Bronchial epithelial cell (primary cell): ENCODE measurements around the gene FANK1. TPM values are rescaled to one million over a fixed set of nuclear protein-coding genes. Genes with fewer than 3 reads are reported as not detected.

Experiments used
- DNase-seq: peaks from one replicate; pipeline ENCODE4 v3.0.0-alpha.2; 2010; ENCODE audit warnings: low read depth
- FAIRE-seq: peaks from 2 replicates; lab custom pipeline; 2011; peaks lifted over from hg19 to GRCh38; lab: Jason Lieb, UNC
- H3K27me3 ChIP-seq: 2 replicates; pipeline ENCODE4 v1.5.1; 2011; ENCODE audit warnings: low read length; ENCODE audit not compliant: control insufficient read depth, insufficient read depth
- H3K36me3 ChIP-seq: 2 replicates; pipeline ENCODE4 v1.5.1; 2011; ENCODE audit warnings: low read length; ENCODE audit not compliant: control insufficient read depth, insufficient read depth
- H3K4me3 ChIP-seq: 2 replicates; pipeline ENCODE4 v1.5.1; 2011; ENCODE audit warnings: mild to moderate bottlenecking, low read depth, low read length, control low read depth
- total RNA-seq: library from RNA; depleted of rRNA; stranded (reverse); fragments of >200 nt; gene quantifications from 2 replicates; pipeline ENCODE4 v1.2.1, GENCODE V29; 2014
- TF ChIP-seq, protein P1 (sequence below): IDR thresholded peaks from 2 replicates; pipeline ENCODE4 v1.5.1; 2011; ENCODE audit warnings: mild to moderate bottlenecking, moderate library complexity, low read length, control low read depth, inconsistent platforms; ENCODE audit not compliant: insufficient read depth, severe bottlenecking

FANK1 gene
- total RNA-seq, 1 donor from 2014 or later, result 2.1 TPM

- FAIRE-seq (no peak), DNase-seq (no peak)
- no peaks in the 10 kb centered on the region for H3K36me3 ChIP-seq
- H3K27me3 ChIP-seq, result no peaks in the 10 kb centered on the region
- H3K4me3 ChIP-seq, result no peak overlapping the region
- TF ChIP-seq, protein P1, sequence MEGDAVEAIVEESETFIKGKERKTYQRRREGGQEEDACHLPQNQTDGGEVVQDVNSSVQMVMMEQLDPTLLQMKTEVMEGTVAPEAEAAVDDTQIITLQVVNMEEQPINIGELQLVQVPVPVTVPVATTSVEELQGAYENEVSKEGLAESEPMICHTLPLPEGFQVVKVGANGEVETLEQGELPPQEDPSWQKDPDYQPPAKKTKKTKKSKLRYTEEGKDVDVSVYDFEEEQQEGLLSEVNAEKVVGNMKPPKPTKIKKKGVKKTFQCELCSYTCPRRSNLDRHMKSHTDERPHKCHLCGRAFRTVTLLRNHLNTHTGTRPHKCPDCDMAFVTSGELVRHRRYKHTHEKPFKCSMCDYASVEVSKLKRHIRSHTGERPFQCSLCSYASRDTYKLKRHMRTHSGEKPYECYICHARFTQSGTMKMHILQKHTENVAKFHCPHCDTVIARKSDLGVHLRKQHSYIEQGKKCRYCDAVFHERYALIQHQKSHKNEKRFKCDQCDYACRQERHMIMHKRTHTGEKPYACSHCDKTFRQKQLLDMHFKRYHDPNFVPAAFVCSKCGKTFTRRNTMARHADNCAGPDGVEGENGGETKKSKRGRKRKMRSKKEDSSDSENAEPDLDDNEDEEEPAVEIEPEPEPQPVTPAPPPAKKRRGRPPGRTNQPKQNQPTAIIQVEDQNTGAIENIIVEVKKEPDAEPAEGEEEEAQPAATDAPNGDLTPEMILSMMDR, result no peak
These were observed 121.7 kb downstream of the FANK1 start for GRCh38 chr10:126017961-126018560.

DNA sequence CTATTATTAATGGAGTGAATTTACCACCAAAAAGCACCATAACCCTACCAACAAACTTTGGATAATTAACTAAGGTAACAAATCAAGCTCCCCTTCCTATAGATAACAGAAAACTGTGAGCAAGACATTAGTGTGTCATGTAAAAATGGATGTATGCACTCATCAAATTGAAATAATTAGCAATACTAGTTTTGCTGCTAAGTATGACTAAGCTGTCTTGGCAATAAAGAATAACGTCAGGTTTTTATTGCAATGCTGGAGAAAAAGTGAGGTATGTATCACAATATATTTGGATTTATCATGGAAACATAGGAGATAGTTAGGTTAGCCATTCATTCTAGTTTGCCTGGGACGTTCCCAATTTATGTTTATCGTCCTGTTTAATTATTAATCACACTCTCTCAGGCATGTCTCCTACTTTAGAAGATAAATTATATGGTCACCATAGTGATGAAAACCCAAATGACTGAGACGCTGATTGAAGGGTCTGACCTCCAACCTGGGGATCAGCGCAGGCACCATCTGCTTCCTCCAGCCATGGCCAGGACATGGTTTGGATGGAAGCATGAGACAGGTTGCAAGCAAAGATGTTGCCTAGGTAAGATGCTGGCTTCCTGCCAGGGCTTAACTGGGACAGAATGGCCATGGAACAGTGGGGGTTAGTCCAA lies 125.6 kb downstream of the FANK1 start:
- DNase-seq (peak; percentile 26), FAIRE-seq (no peak)
- H3K27me3 ChIP-seq, result no peaks in the 10 kb centered on the region

DNA sequence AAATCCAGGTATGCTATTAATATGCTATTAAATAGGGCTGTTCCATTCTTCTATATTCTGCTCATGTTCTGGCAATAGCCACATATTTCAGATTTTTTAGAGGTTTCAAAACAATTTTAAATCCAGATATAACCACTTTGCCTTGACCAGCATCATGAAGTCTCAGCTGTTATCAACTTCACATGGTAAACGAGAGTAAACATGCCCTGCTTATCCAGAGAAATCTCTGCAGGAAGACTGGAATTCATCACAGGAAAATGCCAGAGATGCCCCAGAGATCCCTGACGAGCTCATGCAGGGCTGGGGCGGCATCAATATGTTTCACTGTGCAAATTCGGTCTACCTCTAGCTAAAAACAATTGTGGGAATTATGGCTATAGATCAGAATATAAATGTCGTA lies 126.5 kb downstream of the FANK1 start:
- DNase-seq (no peak), FAIRE-seq (no peak)
- no peak overlapping the region for H3K4me3 ChIP-seq
- H3K27me3 ChIP-seq, result no peaks in the 10 kb centered on the region
- H3K36me3 ChIP-seq, result no peaks in the 10 kb centered on the region
- TF ChIP-seq, protein P1, result no peak

More for the DNA sequence above, 125.6 kb downstream of the FANK1 start:
- Histone ChIP-seq H3K36me3 (no peaks in the 10 kb centered on the region), H3K4me3 (no peak overlapping the region)
- TF ChIP-seq, protein P1, result no peak

DNA sequence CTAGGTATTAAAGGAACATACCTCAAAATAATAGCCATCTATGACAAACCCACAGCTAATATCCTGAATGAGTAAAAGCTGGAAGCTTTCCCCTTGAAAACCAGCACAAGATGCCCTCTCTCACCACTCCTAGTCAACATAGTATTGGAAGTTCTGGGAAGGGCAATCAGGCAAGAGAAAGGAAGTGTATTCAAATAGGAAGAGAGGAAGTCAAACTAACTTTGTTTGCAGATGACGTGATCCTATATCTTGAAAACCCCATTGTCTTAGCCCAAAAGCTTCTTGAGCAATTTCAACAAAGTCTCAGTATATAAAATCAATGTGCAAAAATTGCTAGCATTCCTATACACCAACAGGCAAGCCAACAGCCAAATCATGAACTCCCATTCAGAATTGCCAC lies 131.3 kb downstream of the FANK1 start:
- no peaks in the 10 kb centered on the region for H3K36me3 ChIP-seq
- no peak for DNase-seq
- no peak for FAIRE-seq
- H3K27me3 ChIP-seq, result no peaks in the 10 kb centered on the region
- TF ChIP-seq, protein P1, result no peak
- H3K4me3 ChIP-seq, result no peak overlapping the region

DNA sequence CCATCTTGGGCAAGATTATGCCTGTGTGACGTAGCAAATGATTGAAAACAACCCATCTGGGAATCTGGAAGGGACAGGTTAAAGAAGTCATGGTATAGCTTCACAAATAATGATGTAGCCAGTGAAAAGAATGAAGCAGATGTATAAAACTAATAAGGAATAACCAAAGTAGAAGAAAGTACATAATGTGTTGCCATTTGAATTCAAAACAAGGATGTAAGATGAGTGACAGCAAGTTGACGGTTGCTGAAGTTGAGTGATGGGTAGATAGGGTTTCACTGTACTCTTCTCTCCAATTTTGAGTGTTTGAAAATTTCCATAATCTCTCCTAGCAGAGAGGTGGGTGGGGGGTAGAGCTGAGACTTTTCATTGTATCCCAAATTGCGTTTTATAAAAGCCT lies 133.6 kb downstream of the FANK1 start:
- Histone ChIP-seq H3K4me3 (no peak overlapping the region), H3K27me3 (no peaks in the 10 kb centered on the region), H3K36me3 (no peaks in the 10 kb centered on the region)
- TF ChIP-seq, protein P1, result no peak
- FAIRE-seq (no peak), DNase-seq (no peak)
